IMR-90 (cell line): ENCODE results near the gene PARVB. TPM values are rescaled to one million over a fixed set of nuclear protein-coding genes. Genes with fewer than 3 reads are reported as not detected.

ENCODE experiments used
- ATAC-seq: fragments of 200-7000 bp; cut with Tn5 transposase; 2 replicates; pipeline ENCODE4 v1.9.1; 2020; ENCODE audit warnings: low read depth, mild to moderate bottlenecking, moderate library complexity
- BruUV-seq: library from RNA; stranded (reverse); fragments of 400-500 nt; replicated peaks from 2 replicates; lab custom pipeline; 2021; lab: Mats Ljungman, UMichigan
- CTCF ChIA-PET: fragments of 300-600 bp; formaldehyde crosslinking; extraction: SDS; loops from one replicate; lab custom pipeline; 2021; ENCODE audit warnings: antibody characterized with exemption; lab: Yijun Ruan, JAX
- POLR2A ChIA-PET: fragments of 300-600 bp; sonication (Branson Sonifier 250); formaldehyde crosslinking; loops from one replicate; lab custom pipeline; 2022; ENCODE audit warnings: antibody characterized with exemption; ENCODE audit not compliant: unreplicated experiment; lab: Charles Lee
- DNase-seq: peaks from one replicate; pipeline ENCODE4 v3.0.0; 2013
- H2AFZ ChIP-seq: replicated peaks from 2 replicates; pipeline ENCODE3; 2013; ENCODE audit warnings: low read length, mild to moderate bottlenecking; ENCODE audit not compliant: poor library complexity
- H2AK5ac ChIP-seq: 2 replicates; pipeline ENCODE4 v1.6.1; 2013; ENCODE audit warnings: low read depth, low read length, inconsistent platforms
- H2AK9ac ChIP-seq: replicated peaks from 2 replicates; pipeline ENCODE3; 2013; ENCODE audit warnings: mild to moderate bottlenecking, low read depth, low read length, moderate library complexity; ENCODE audit not compliant: poor library complexity
- H2BK120ac ChIP-seq: 2 replicates; pipeline ENCODE4 v1.6.1; 2013; ENCODE audit warnings: low read depth, low read length, inconsistent platforms
- H2BK15ac ChIP-seq: 3 replicates; pipeline ENCODE4 v1.6.1; 2013; ENCODE audit warnings: low read depth, low read length, inconsistent platforms
- H2BK20ac ChIP-seq: 2 replicates; pipeline ENCODE4 v1.6.1; 2013; ENCODE audit warnings: low read depth, mild to moderate bottlenecking, inconsistent platforms, low read length, moderate library complexity
- H2BK5ac ChIP-seq: 2 replicates; pipeline ENCODE4 v1.6.1; 2013; ENCODE audit warnings: mild to moderate bottlenecking, low read depth, low read length, inconsistent platforms; ENCODE audit not compliant: poor library complexity, severe bottlenecking
- H3K14ac ChIP-seq: replicated peaks from 2 replicates; pipeline ENCODE4 v1.6.1; 2013; ENCODE audit warnings: low read depth, low read length, inconsistent platforms
- H3K18ac ChIP-seq: 2 replicates; pipeline ENCODE4 v1.6.1; 2013; ENCODE audit warnings: low read depth, low read length, control low read depth
- H3K23ac ChIP-seq: 2 replicates; pipeline ENCODE4 v1.6.1; 2013; ENCODE audit warnings: low read depth, low read length, inconsistent platforms
- H3K27ac ChIP-seq: 2 replicates; pipeline ENCODE4 v1.5.1; 2013; ENCODE audit warnings: mild to moderate bottlenecking, control low read depth, low read length; ENCODE audit not compliant: insufficient read depth
- H3K27me3 ChIP-seq: 2 replicates; pipeline ENCODE4 v1.6.1; 2013; ENCODE audit warnings: low read length; ENCODE audit not compliant: control insufficient read depth, insufficient read depth
- H3K36me3 ChIP-seq: 2 replicates; pipeline ENCODE4 v1.6.1; 2013; ENCODE audit warnings: low read length, mixed read lengths; ENCODE audit not compliant: control insufficient read depth, insufficient read depth
- H3K4ac ChIP-seq: 2 replicates; pipeline ENCODE4 v1.6.1; 2013; ENCODE audit warnings: low read depth, low read length, inconsistent platforms
- H3K4me1 ChIP-seq: 2 replicates; pipeline ENCODE4 v1.6.1; 2013; ENCODE audit warnings: low read length, mixed read lengths; ENCODE audit not compliant: control insufficient read depth, insufficient read depth
- H3K4me2 ChIP-seq: 2 replicates; pipeline ENCODE4 v1.6.1; 2013; ENCODE audit warnings: low read depth, mild to moderate bottlenecking, control low read depth, low read length, moderate library complexity
- H3K4me3 ChIP-seq: 2 replicates; pipeline ENCODE4 v1.5.1; 2013; ENCODE audit warnings: low read depth, mild to moderate bottlenecking, control low read depth, low read length, moderate library complexity; ENCODE audit not compliant: insufficient read depth
- H3K56ac ChIP-seq: 2 replicates; pipeline ENCODE4 v1.6.1; 2013; ENCODE audit warnings: low read length, inconsistent platforms; ENCODE audit not compliant: insufficient read depth; ENCODE audit errors: extremely low read depth
- H3K79me1 ChIP-seq, 2 experiments: 2 replicates each; pipeline ENCODE4 v1.6.1; 2013; ENCODE audit warnings: low read length in 2 of 2, inconsistent platforms in 1 of 2, low read depth in 1 of 2
- H3K9ac ChIP-seq: 2 replicates; pipeline ENCODE4 v1.6.1; 2013; ENCODE audit warnings: low read depth, low read length, control low read depth
- H3K9me1 ChIP-seq: 2 replicates; pipeline ENCODE4 v1.6.1; 2013; ENCODE audit warnings: low read length, inconsistent platforms; ENCODE audit not compliant: insufficient read depth
- H3K9me3 ChIP-seq: 2 replicates; pipeline ENCODE4 v1.6.1; 2013; ENCODE audit warnings: low read length; ENCODE audit not compliant: control insufficient read depth, insufficient read depth
- H4K20me1 ChIP-seq: 2 replicates; pipeline ENCODE4 v1.6.1; 2013; ENCODE audit warnings: low read length, inconsistent platforms; ENCODE audit not compliant: insufficient read depth
- H4K5ac ChIP-seq: 2 replicates; pipeline ENCODE4 v1.6.1; 2013; ENCODE audit warnings: mild to moderate bottlenecking, low read depth, low read length, control low read depth
- H4K8ac ChIP-seq, 2 experiments: 2 replicates each; pipeline ENCODE4 v1.6.1; 2013; ENCODE audit warnings: low read depth in 2 of 2, low read length in 2 of 2, control low read depth in 1 of 2, inconsistent platforms in 1 of 2
- H4K91ac ChIP-seq: 2 replicates; pipeline ENCODE4 v1.6.1; 2013; ENCODE audit warnings: low read depth, low read length, inconsistent platforms; ENCODE audit not compliant: insufficient read depth
- CEBPB ChIP-seq: IDR thresholded peaks from 2 replicates; pipeline ENCODE4 v1.6.1; 2012; ENCODE audit warnings: low read depth, low read length, improper control_type of control experiment
- CHD1 ChIP-seq: IDR thresholded peaks from 2 replicates; pipeline ENCODE4 v1.6.1; 2012; ENCODE audit warnings: low read depth, low read length, improper control_type of control experiment
- MAFK ChIP-seq: IDR thresholded peaks from 2 replicates; pipeline ENCODE4 v1.6.1; 2012; ENCODE audit warnings: low read depth, low read length, improper control_type of control experiment
- MAZ ChIP-seq: IDR thresholded peaks from 2 replicates; pipeline ENCODE4 v1.6.1; 2012; ENCODE audit warnings: low read depth, mild to moderate bottlenecking, low read length, improper control_type of control experiment, moderate library complexity, borderline replicate concordance
- NFE2L2 ChIP-seq: fragments of 150-350 bp; IDR thresholded peaks from 2 replicates; pipeline ENCODE4 v1.6.1; 2016; ENCODE audit warnings: low read depth, mild to moderate bottlenecking, low read length
- SMC3 ChIP-seq: fragments of 150-350 bp; IDR thresholded peaks from 2 replicates; pipeline ENCODE4 v1.6.1; 2016; ENCODE audit warnings: low read depth, mild to moderate bottlenecking, antibody characterized with exemption, low read length, moderate library complexity
- whole genome bisulfite sequencing, 2 experiments: methylation state at CpG; one replicate each; pipeline versions ENCODE4 v1.1.5 to v1.1.7; 2013; ENCODE audit warnings: missing lambda C conversion rate in 2 of 2; ENCODE audit not compliant: insufficient read length in 1 of 2; ENCODE audit errors: extremely low coverage in 2 of 2; 5-methylcytosine and 5-hydroxymethylcytosine counted together
- dilution Hi-C: fragments of 300-500 bp; cut with HindIII; formaldehyde crosslinking; loops from one replicate; pipeline ENCODE4 v1.14.3; 2018; ENCODE audit warnings: low sequenced_read_pairs; ENCODE audit not compliant: unreplicated experiment
- in situ Hi-C: fragments of 300-500 bp; cut with MboI; formaldehyde crosslinking; loops from 3 replicates; pipeline ENCODE4 v1.14.3; 2019; ENCODE audit warnings: low sequenced_read_pairs, inconsistent platforms, mixed read lengths
- intact Hi-C: fragments of 100-400 bp; cut with micrococcal nuclease; formaldehyde crosslinking; loops from 2 replicates; pipeline ENCODE4 v1.10.0; 2022
- polyA plus RNA-seq, 3 experiments: library from polyadenylated mRNA; depleted of rRNA; stranded (reverse); fragments of >200 nt; gene quantifications; 2 replicates each; pipeline ENCODE4 v1.2.3, GENCODE V29; 2012; ENCODE audit warnings: low replicate concordance in 1 of 3
- total RNA-seq: library from RNA; depleted of rRNA; stranded (reverse); fragments of >200 nt; gene quantifications from 2 replicates; pipeline ENCODE4 v1.2.3, GENCODE V29; 2012
- TF ChIP-seq, protein P1 (sequence below): conservative IDR thresholded peaks from 2 replicates; pipeline ENCODE4 v1.5.1; 2012; ENCODE audit warnings: mild to moderate bottlenecking, low read depth, low read length, improper control_type of control experiment

Gene PARVB
- total and polyA plus RNA-seq, 2 of the 4 experiments (the other 2 are of a cell fraction) = 44.3 to 53.9 TPM

- in situ Hi-C loops = no loop called here
- Histone ChIP-seq H3K9ac (no peak overlapping the region), H3K56ac (no peak overlapping the region), H4K91ac (no peak overlapping the region), H3K4ac (no peak overlapping the region), H4K8ac (no peak overlapping the region), H3K27me3 (no peaks in the 10 kb centered on the region), H2AK9ac (no peak overlapping the region), H3K14ac (no peak overlapping the region), H4K20me1 (no peaks in the 10 kb centered on the region; the same call in 1 of the 2 replicates), H3K27ac (no peak overlapping the region), H2BK5ac (no peak overlapping the region), H3K18ac (no peak overlapping the region), H3K4me1 (no peaks in the 10 kb centered on the region), H2BK15ac (no peak overlapping the region), H3K9me1 (peaks cover 4% of the 10 kb centered on the region; the same call in 1 of the 2 replicates), H2BK120ac (no peak overlapping the region), H3K9me3 (no peaks in the 10 kb centered on the region), H2BK20ac (no peak overlapping the region), H3K36me3 (peaks cover 5% of the 10 kb centered on the region; the same call in 1 of the 2 replicates), H3K23ac (no peak overlapping the region), H3K4me2 (no peak overlapping the region), H3K4me3 (no peak overlapping the region), H2AFZ (no peak overlapping the region), H4K5ac (no peak overlapping the region), H2AK5ac (no peak overlapping the region), H3K79me1 (no peaks in the 10 kb centered on the region)
- no peak for ATAC-seq
- TF ChIP-seq, protein P1, sequence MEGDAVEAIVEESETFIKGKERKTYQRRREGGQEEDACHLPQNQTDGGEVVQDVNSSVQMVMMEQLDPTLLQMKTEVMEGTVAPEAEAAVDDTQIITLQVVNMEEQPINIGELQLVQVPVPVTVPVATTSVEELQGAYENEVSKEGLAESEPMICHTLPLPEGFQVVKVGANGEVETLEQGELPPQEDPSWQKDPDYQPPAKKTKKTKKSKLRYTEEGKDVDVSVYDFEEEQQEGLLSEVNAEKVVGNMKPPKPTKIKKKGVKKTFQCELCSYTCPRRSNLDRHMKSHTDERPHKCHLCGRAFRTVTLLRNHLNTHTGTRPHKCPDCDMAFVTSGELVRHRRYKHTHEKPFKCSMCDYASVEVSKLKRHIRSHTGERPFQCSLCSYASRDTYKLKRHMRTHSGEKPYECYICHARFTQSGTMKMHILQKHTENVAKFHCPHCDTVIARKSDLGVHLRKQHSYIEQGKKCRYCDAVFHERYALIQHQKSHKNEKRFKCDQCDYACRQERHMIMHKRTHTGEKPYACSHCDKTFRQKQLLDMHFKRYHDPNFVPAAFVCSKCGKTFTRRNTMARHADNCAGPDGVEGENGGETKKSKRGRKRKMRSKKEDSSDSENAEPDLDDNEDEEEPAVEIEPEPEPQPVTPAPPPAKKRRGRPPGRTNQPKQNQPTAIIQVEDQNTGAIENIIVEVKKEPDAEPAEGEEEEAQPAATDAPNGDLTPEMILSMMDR = no peak
- no peak for TF ChIP-seq NFE2L2
- TF ChIP-seq CHD1 = no peak
- no peak for TF ChIP-seq SMC3
- TF ChIP-seq MAFK = no peak
- TF ChIP-seq MAZ = no peak
- no peak for TF ChIP-seq CEBPB
- intact Hi-C loops = no loop called here
- POLR2A ChIA-PET = no interaction called here
- CTCF ChIA-PET = no interaction called here
- no TSS peak for BruUV-seq
- dilution Hi-C loops = no loop called here
- no peak for DNase-seq
- 98% methylated on average over 8 of the region's 13 CpGs; no CpG with 5 or more reads in 1 of the 2 experiments for WGBS, 2 experiments
Observed at GRCh38 chr22:44100411-44100810, 76.3 kb downstream of the PARVB start.
